ENCODE data around the gene SMTNL1.

Gene SMTNL1

DNA sequence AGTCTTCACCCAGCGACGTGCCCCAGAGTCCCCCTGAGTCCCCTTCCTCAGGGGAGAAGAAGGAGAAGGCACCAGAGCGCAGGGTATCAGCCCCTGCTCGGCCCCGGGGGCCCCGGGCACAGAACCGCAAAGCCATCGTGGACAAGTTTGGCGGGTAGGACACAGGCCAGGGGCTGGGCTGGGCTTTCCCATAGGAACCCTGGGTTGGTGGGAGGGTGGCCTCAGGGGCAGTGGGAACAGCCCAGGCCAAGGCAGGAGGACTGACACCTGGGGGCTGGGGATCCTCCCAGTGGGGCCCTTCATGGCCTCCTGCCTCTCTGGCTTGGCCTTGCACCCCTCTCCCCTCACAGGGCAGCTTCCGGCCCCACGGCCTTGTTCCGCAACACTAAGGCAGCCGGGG is 8.5 kb downstream of the SMTNL1 start:
- DNase-seq, result no peak

DNA sequence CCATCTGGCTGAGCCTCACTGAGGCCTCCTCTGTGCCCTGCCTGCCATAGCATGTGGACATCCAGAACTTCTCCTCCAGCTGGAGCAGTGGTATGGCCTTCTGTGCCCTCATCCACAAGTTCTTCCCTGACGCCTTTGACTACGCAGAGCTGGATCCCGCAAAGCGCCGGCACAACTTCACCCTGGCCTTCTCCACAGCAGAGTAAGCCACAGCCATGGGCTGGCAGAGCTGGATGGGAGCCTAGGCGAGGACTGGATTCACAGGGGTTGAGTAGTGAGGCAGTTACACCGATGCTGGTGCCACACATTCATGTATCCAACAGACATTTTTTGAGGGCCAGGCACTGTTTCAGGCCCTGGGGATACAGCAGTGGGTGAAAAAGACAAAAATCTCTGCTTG is 9.1 kb downstream of the SMTNL1 start:
- DNase-seq, result no peak

DNA sequence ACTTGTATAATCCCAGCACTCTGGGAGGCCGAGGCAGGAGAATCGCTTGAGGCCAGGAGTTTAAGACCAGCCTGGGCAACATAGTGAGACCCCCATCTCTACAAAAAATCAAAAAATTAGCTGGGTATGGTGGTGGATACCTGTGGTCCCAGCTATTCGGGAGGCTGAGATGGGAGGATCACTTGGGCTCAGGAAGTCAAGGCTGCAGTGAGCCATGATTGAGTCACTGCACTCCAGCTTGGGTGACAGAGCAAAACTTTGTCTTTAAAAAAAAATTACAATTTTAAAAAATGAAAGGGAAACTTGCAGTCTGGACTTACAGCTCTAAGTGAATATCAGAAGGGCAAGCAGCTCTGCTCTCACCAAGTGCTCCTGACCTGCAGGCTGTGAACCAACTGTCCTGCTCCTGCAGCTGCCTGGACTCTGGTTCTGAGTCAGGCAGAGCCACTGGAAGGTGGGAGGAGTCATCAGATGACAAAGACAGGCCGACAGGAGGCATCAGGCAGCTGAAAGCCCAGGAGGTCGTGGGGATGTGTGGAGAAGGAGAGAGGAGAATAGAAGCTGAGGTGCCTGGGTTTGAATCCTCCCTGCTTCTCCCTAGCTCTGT is 9.6 kb downstream of the SMTNL1 start:
- DNase-seq, result peak; percentile 46

DNA sequence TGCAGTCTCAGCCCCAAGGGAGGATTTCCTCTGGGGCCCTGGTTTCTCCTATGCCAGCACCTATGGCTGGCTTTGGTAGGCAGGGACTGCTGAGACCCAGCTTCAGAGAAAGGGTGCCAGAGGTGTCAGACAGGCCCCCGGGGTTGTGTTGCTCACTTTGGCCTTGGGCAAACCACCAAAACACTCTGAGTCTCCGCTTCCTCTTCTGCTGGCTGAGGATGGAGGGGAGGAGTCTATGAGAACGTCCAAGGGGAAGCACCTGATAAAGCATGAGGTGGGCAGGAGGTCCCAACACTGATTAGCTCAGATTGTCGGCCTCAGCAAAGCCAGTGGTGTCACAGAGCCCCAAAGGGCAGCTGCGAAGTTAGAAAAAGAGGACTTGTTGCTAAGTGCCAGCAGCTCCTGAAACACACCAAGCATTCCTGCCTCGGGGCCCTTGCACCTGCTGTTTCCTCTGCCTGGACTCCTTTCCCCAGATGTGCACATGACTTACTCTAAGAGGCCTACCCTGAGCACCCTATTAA is 10.5 kb downstream of the SMTNL1 start:
- DNase-seq, result no peak

DNA sequence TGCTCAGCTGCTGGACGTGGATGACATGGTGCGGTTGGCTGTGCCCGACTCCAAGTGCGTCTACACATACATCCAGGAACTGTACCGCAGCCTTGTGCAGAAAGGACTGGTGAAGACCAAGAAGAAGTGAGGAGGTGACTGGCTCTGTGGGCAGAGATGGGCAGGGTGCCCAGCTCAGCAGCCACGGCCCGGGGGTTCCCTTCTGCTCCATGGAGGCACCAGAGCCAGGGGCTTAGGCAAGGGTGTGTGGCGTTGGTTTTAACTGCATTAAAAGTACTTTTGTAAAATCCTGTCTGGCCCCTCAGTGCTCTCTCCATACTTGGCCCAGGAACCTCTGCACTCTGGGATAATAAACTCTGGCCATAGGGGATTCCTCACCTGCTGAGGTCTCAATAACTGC is 12.6 kb downstream of the SMTNL1 start:
- no peak for DNase-seq

DNA sequence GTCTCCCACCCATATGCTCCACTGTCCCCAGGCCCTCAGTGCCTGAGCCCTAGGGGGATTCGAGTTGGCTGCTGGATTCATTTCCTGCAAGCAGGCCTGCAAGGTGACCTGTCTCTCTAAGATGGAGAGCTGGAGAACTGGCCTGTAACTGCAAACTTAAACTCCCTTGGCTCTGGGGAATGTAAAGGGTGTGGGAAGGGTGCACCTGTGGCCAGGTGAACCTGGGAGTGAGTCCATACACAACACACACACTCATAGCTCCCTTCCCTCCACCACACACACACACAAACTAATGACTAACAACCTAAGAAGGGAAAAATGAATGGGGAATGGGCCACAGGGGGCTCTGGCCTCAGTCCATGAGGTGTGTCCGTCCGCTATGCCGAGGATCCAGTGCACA is 14.5 kb downstream of the SMTNL1 start:
- no peak for DNase-seq

DNA sequence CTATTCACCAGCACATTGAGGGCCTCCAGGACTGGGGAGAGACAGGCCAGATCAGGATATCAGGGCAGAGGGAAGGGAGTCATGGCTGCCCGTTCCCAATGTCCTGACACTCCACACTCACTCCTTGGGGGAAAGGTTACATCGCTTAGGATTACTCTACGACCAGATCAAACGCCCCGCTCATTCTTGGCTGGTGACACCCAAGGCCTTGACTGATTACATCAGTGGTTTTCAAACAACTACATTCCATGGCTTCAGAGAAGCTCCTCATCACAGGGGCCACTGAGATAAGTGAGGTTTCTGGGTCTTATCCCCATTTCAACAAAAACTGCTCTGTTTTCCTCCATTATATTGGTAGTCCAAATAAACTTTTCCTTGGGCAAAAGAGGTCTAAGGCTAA is 15.1 kb downstream of the SMTNL1 start:
- DNase-seq, result no peak

DNA sequence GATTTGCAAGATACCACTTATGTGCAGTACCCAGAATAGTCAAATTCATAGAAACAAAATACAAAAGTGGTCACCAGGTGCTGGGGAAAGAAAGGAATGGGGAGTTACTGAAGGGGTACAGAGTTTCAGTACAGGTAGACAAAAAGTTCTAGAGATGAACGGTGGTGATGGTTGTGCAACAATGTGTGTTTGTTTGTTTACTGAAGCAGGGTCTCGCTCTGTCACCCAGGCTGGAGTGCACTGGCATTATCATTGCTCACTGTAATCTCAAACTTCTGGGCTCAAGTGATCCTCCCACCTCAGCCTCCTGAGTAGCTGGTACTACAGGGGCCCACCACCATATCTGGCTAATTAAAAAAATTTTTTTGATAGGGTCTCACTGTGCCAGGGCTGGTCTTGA is 18.0 kb downstream of the SMTNL1 start:
- no peak for DNase-seq

DNA sequence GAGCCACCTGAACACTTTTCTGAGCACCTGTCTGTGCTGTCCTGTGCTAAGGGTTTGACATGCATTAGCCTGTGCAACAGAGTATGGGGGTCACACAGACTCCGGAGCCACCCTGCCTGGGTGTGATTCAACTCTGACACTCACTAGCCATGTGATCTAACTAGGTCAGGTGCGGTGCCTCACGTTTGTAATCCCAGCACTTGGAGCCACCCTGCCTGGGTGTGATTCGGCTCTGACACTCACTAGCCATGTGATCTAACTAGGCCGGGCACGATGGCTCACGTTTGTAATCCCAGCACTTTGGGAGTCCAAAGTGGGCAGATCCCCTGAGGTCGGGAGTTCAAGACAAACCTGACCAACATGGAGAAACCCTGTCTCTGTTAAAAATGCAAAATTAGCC is 18.6 kb downstream of the SMTNL1 start:
- no peak for DNase-seq

DNA sequence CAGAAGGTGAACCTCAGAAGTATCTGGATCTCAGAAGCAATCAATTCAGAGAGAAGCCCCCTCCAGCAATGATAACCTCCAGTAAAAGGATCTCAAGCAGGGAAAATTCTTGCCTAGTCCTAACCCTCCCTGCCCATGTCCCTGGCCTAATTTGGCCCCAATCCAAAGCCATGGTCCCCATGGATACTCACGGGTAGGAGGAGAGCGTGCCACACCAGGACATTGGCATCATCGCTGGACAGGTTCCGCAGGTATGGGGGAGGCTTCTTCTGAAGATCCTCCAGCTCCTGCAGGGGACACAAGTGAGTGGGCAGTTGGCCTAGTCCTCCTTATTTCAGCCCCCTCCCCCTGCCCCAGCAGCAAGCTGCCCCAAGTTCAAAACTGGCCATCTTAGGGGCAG is 22.8 kb downstream of the SMTNL1 start:
- no peak for DNase-seq

DNA sequence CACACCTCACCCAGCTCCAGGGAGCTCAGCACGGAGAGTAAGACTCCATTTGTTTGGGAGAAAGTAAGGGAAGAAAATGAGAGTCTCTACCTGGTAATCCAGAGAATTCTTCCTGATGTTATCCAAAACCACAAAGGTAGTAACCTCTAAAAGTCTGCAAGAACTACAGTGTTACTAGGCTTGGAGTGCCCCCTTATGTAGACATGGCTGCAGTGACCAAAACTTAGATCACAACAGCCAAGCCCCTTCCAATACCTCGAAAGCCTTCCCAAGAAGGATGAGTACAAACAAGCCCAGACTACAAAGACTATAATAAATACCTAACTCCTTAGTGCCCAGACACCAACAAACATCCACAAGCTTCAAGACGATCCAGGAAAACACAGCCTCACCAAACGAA is 25.2 kb downstream of the SMTNL1 start:
- no peak for DNase-seq

DNA sequence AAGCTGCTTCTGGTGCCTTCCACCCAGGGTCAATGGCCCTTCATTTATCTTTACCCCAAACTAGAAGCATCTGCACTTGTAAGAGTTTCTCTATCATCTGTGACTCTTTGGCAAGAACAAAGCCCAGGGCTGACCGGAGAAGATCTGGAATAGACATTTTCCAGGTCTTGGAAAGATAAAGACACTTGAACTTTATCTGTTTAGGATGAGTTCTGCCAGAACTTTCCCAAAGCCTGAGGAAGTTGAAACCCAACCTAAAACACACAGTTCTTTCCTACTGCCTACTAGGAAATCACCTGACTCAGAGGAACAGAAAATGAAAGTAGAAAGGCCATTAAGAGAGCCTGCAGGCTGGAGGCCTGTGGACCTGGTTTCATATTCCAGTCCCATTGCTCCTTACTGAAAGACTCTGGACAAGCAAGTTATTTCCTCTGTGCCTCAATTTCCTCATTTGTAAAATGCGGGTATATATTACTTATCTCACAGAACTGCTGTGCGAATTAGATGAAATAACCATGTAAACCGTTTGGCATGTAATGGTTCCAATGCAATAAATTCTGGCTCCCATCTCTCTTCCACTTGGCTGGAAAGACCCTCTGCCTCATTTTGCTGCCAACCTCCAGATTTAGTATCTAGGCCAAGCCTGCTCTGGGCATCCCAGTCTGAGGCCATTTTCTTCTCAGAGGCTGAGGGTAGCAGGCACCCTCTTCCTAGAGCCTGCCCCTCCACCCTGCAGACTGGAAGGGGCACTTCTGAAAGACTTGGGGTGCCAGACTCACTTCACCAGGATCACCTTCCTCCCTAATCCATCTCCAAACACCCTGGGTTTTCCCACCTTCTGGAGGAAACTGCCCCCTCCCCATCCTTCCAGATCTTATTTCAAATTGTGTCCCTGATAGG is 28.9 kb downstream of the SMTNL1 start:
- peak; percentile 39 for DNase-seq

DNA sequence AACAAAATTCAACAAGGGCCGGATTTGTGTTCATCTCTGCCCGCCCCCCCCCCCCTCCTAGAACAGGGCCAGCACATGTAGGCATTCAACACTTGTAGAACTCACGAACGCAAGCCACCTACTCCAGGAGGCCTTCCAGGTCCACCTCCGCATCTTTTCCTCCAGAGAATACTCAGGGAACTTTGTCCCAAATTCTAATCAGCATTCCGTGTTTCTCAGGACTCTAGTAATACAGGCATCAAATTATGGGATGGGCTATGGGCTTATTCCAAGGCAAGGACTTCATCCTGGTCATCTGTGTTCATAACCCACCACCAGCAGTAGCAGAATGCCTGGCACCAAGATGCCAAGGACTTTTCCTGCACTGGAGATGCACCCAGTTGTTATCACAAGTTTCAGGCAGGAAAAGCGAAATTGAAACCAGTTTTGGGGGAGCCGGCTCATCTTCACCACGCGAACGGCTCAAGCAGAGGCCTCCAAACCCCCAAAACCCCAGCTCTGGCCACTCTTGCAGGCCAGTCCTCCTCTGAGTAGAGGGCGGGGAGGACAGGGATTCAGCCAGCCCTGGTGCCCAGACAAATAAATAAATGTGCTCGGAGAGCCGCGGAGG is 29.6 kb downstream of the SMTNL1 start:
- DNase-seq, result peak; percentile 5

DNA sequence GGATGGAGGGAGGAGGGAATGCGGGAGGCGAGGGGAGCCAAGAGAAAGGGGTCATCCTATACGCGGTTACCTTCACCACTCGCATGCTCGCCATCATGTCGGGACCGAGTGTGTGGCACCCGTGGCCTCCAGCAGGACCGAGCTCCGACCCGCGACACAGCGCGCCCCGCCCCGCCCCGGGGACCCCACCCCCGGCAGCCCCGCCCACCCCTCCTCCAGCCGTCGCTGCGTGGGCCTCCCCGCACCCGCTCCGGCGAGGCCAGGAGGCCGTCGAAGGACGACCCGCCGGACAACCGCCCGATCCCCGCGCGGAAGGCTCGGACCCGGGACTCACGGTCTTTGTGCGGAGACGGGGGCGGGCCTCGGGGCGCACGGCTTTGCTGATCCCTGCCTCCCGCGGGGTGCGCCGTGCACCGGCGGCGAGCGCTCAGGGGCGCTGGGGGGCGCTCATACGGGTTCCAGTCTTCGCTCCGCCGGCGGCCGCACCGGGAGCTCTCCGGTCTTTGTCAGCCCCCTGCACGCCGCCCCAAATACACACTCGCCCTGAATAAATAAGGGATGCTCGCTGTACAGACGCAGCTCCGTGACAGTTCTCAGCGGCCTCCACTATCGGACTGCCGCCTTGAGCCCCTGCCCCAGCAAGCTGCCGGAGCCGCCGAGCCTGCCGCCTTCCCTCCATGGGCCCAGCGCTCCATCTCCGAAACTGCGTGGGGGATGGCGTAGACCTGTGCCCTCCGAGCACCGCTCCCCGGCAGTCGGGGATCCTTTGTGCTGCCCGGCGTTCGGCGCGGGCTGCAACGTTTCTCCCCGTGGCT is 30.3 kb downstream of the SMTNL1 start, which contains the start of gene UBE2L6:
Gene UBE2L6, minus strand, starts transcription at position 158 of the 815 bp plus-strand sequence. Its CDS starts 61 bp downstream, at position 97.
- DNase-seq, result peak; percentile 17

DNA sequence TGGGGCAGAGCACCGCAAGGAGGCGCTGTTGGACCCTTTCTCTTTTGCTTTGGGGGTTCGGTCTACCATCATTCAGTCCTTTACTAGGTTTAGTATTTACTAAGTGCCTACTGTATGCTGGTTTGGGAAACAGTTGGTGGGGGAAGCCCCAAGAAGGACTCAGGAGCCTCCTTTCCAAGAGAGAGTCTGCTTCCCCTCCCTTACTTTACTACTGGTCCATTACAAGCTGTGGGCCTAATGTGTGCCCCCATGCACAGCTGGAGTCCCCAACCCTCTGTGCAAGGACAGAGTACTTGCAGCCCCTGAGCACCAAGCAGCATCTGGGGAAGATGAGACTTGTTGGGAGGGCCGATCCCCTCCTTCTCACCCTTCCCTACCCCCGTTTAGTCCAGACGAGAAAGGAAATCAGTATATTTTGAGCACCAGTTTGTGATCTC is 31.0 kb downstream of the SMTNL1 start:
- peak; percentile 58 for DNase-seq

DNA sequence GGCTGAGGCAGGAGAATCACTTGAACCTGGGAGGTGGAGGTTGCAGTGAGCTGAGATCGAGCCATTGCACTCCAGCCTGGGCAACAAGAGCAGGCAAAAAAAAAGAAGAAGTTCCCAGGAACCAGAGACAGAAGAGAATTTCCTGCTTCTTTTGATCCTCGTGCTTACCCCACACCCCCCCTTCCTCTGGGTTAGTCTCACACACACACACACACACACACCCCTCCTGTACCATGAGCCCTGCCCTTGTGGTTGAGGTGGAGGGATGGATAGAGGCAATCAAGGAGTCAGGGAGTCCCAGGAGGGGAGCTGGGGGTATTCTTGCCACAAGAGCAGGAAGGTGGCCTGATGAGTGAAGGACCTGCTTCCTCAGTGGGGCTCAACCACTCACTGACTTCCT is 34.2 kb downstream of the SMTNL1 start:
- no peak for DNase-seq

DNA sequence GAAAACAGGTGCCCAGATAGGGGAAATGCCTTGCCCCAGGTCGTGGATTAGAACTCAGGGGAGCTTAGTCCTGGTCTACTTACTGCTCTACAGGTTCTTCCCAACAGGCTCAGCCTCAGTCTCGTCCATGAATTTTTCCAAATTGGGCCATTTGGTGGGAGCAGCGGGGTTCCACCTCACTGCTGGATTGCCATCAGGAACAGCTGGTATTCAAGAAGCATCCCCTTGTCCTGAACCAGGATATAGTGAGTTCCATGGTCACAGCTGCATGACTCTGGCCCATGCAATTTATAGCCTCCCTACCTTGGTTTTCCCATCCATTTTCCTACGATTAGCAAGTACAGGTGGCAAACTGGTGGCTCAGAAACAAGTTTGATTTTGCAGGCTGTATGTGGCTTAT is 36.7 kb downstream of the SMTNL1 start:
- no peak for DNase-seq

DNA sequence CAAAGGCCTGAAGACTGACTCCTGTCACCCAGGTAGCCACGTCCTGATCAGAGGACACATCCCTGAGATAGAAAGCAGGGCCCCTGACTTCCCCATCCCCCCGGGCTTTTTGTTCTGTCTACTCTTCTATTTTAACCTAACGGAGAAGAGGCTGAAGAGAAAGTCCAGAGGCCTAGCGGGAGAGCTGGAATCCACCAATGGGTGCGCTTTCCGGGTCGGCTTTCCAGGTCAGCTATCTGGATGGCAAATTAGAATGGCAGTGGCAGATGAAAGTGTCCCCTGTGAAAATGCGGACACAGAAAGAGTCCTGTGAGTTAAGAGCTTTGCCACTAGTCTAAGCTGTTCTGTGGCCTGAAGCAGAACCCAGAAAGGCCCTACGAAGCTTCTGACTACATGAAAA is 46.9 kb downstream of the SMTNL1 start:
- no peak for DNase-seq

DNA sequence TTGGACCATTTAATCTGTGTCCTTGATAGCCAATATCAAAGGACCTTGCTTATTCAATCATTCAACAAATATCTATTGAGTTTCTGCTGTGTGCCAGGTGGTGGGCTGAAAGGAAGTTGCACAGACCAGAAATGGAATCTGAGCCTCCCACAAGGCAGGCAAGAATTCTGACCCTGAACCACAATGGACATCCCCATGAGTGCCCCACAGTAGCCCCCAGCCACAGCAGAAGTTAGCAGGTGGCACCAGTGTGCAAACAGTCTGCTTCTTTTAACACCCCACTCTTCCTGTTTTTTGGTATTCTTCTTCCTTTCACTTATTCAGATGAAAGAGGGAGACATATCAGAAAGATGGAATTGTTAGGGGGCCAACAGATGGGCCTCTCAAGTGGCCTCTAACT is 47.9 kb downstream of the SMTNL1 start:
- DNase-seq, result no peak

DNA sequence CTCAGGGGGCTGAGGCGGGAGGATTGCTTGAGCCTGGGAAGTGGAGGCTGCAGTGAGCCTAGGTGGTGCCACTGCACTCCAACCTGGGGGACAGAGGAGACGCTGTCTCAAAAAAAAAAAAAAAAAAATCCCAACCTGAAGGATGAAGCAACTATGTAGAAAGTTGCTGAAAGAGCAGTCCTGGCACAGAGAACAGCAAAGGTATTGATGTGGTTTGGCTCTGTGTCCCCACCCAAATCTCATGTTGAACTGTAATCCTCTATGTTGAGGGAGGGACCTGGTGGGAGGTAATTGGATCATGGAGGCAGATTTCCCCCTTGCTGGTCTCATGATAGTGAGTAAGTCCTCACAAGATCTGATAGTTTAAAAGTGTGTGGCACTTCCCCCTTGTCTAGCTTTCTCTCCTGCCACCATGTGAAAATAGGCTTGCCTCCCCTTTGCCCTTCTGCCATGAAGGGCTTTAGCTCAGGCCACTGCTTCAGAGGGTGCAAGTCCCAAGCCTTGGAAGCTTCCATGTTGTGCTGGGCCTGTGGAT is 49.4 kb downstream of the SMTNL1 start:
- no peak for DNase-seq

DNA sequence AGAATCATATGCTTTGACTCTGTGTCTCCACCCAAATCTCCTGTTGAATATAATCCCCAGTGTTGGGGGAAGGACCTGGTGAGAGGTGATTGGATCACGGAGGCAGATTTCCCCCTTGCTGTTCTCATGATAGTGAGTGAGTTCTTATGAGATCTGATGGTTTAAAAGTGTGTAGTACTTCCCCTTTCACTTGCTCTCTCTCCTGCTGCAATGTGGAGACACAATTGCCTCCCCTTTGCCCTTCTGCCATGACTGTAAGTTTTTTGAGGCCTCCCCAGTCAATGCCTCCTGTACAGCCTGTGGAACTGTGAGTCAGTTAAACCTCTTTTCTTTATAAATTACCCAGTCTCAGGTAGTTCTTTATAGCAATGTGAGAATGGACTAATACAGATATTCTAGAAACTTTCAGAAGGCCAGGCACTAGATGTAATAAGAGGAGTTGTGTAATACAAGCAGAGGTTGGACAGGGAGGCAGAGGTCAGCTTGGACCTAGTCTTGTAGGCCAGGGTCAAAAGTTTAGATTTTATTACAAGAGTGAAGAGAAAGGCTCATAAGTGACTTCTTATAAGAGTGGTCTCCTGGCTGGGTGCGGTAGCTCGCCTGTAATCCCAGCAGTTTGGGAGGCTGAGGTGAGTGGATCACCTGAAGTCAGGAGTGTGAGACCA is 50.8 kb downstream of the SMTNL1 start:
- DNase-seq, result no peak
